Fibroblast of mammary gland (primary cell): ENCODE data around the gene PIK3IP1.

Experiments used
- DNase-seq: peaks from one replicate; pipeline ENCODE4 v3.0.0-alpha.2; 2010; ENCODE audit warnings: low read depth
- H3K4me3 ChIP-seq: 2 replicates; pipeline ENCODE4 v1.5.1; 2011; ENCODE audit warnings: low read depth, mild to moderate bottlenecking, low read length, moderate library complexity; ENCODE audit not compliant: control insufficient read depth
- TF ChIP-seq, protein P1 (sequence below): conservative IDR thresholded peaks from 2 replicates; pipeline ENCODE4 v1.5.1; 2011; ENCODE audit warnings: low read depth, low read length, inconsistent platforms; ENCODE audit not compliant: control insufficient read depth, insufficient read depth

Gene PIK3IP1

GRCh38 chr22:31263896-31264640 is 28.2 kb downstream of the PIK3IP1 start:
- DNase-seq, result no peak
- TF ChIP-seq, protein P1, sequence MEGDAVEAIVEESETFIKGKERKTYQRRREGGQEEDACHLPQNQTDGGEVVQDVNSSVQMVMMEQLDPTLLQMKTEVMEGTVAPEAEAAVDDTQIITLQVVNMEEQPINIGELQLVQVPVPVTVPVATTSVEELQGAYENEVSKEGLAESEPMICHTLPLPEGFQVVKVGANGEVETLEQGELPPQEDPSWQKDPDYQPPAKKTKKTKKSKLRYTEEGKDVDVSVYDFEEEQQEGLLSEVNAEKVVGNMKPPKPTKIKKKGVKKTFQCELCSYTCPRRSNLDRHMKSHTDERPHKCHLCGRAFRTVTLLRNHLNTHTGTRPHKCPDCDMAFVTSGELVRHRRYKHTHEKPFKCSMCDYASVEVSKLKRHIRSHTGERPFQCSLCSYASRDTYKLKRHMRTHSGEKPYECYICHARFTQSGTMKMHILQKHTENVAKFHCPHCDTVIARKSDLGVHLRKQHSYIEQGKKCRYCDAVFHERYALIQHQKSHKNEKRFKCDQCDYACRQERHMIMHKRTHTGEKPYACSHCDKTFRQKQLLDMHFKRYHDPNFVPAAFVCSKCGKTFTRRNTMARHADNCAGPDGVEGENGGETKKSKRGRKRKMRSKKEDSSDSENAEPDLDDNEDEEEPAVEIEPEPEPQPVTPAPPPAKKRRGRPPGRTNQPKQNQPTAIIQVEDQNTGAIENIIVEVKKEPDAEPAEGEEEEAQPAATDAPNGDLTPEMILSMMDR, result no peak
- H3K4me3 ChIP-seq, result no peak overlapping the region

DNA sequence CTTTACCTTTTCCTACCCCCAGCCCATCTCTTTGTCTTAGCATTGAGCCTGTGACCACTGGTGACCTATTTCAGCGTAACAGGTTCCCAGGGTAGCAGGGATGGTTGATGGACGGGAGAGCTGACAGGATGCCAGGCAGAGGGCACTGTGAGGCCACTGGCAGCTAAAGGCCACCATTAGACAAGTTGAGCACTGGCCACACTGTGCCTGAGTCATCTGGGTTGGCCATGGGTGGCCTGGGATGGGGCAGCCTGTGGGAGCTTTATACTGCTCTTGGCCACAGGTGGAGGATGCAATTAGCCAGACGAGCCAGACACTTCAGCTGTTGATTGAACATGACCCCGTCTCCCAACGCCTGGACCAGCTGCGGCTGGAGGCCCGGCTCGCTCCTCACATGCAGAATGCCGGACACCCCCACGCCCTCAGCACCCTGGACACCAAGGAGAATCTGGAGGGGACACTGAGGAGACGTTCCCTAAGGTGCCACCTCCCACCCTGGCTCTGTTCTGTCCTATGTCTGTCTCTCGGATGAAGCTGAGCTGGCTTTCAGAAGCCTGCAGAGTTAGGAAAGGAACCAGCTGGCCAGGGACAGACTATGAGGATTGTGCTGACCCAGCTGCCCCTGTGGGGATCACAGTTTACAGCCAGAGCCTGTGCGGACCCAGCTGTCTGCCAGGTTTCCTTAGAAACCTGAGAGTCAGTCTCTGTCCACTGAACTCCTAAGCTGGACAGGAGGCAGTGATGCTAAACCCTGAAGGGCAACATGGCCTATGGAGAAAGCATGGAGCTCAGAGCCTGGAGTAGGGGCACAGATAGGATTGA is 29.8 kb downstream of the PIK3IP1 start:
- TF ChIP-seq, protein P1, result no peak
- H3K4me3 ChIP-seq, result no peak overlapping the region
- no peak for DNase-seq

GRCh38 chr22:31260474-31260856 is 31.8 kb downstream of the PIK3IP1 start:
- DNase-seq, result no peak
- no peak overlapping the region for H3K4me3 ChIP-seq
- TF ChIP-seq, protein P1, result no peak

DNA sequence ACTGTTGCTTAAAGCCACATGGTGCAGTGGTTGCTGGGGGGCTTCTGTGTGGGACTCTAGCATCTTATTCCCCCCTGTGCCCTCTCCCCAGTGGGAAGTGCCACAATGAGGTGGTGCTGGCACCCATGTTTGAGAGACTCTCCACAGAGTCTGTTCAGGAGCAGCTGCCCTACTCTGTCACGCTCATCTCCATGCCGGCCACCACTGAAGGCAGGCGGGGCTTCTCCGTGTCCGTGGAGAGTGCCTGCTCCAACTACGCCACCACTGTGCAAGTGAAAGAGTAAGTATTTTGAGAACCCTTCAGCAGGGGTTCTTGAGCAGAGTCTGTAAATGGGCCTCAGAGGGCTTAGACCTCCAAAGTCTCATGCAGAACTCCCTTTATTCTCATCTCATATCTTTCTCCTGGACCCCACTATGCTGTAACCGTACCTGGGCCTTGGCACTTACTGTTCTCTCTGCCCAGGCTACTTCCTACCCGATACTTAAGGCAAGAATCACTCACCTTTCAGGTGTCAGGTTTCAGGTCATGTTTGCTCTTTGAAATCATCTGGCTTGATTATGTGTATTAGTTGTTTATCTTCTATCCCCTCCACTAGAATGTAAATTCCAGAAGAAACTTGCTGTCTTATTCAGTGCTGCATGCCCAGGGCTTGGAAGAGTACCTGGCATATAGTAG is 32.4 kb downstream of the PIK3IP1 start:
- TF ChIP-seq, protein P1, result no peak
- H3K4me3 ChIP-seq, result no peak overlapping the region
- no peak for DNase-seq

GRCh38 chr22:31253949-31254348 is 38.3 kb downstream of the PIK3IP1 start:
- H3K4me3 ChIP-seq, result no peak overlapping the region
- no peak for DNase-seq
- TF ChIP-seq, protein P1, result no peak

DNA sequence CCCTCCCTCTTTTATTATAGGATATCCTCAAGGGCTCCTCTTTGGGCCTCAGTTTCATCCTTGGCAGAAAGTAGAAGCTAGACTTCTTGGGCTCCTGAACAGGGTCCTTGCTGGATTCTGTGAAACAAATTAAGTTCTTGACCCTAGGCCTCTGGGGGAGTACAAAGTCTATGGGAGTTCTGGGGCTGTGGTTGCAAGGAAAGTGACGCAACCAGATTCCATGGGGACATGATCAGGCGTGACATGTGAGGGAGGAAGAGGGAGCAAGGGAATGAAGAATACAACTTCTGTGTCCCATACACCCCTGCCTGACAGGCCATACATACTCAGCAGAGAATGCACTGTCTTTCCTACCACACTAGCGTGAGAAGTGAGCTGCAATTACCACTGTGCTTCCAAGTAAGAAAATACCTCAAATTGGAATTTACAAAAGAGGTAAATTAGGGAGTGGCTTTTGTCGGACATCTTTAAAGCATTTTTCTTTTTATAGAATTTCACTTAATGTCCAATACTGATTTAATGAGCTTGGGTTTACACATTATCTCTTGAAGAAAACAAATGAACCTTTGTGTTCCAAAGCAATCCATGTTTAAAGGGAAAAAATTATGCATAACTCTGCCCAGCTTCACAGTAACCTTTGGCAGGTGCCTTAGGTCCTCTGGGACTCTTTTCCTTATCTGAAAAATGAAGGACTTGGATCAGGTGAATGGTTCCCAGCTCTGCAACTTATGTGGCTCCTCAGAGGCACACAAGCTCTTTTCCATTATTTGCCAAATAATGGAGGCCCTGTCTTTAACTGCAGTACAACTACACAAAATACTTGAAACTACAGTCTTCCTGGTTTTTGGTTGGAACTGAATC is 41.3 kb downstream of the PIK3IP1 start:
- TF ChIP-seq, protein P1, result no peak
- H3K4me3 ChIP-seq, result no peak overlapping the region
- no peak for DNase-seq
